Mesodermal cell (in vitro differentiated cells): ENCODE measurements around the gene MACROD2.

Source experiments
- H3K27ac ChIP-seq: 2 replicates; pipeline ENCODE4 v1.7.0; 2013; ENCODE audit warnings: mild to moderate bottlenecking, low read depth, low read length, moderate library complexity; ENCODE audit not compliant: severe bottlenecking
- H3K36me3 ChIP-seq: 2 replicates; pipeline ENCODE4 v1.7.1; 2013; ENCODE audit warnings: mild to moderate bottlenecking, low read length, moderate library complexity; ENCODE audit not compliant: control insufficient read depth, insufficient read depth
- H3K4me1 ChIP-seq: one replicate; pipeline ENCODE4 v1.7.1; 2013; ENCODE audit warnings: mild to moderate bottlenecking, low read length; ENCODE audit not compliant: insufficient read depth, control insufficient read depth, poor library complexity, severe bottlenecking
- H3K4me3 ChIP-seq: 2 replicates; pipeline ENCODE4 v1.7.0; 2013; ENCODE audit warnings: low read length, control low read depth, mild to moderate bottlenecking; ENCODE audit not compliant: insufficient read depth, poor library complexity, severe bottlenecking; ENCODE audit errors: extremely low read depth
- H3K9me3 ChIP-seq: 2 replicates; pipeline ENCODE4 v1.7.1; 2013; ENCODE audit warnings: mild to moderate bottlenecking, low read length, moderate library complexity; ENCODE audit not compliant: control insufficient read depth
- WGBS, 2 experiments: methylation state at CpG; one replicate each; pipeline ENCODE4 v1.1.5; 2013; ENCODE audit warnings: missing lambda C conversion rate in 2 of 2; ENCODE audit not compliant: insufficient coverage in 2 of 2; 5-methylcytosine and 5-hydroxymethylcytosine counted together

The MACROD2 gene

GRCh38 chr20:15565786-15566185 lies 1570.5 kb downstream of the MACROD2 start:
- no CpG with 5 or more reads among the region's 2 CpGs for WGBS, 2 experiments
- Histone ChIP-seq H3K4me3 (no peak overlapping the region), H3K4me1 (no peaks in the 10 kb centered on the region), H3K9me3 (no peaks in the 10 kb centered on the region), H3K36me3 (no peaks in the 10 kb centered on the region), H3K27ac (no peak overlapping the region)

- 100% methylated on average over 1 of the region's 4 CpGs; no CpG with 5 or more reads in 1 of the 2 experiments for WGBS, 2 experiments
- no peaks in the 10 kb centered on the region for H3K9me3 ChIP-seq
- no peak overlapping the region for H3K4me3 ChIP-seq
- no peak overlapping the region for H3K27ac ChIP-seq
- no peaks in the 10 kb centered on the region for H3K4me1 ChIP-seq
- no peaks in the 10 kb centered on the region for H3K36me3 ChIP-seq
Measured at GRCh38 chr20:15567219-15567618, 1571.9 kb downstream of the MACROD2 start.

GRCh38 chr20:15570156-15570555 lies 1574.8 kb downstream of the MACROD2 start:
- H3K4me3 ChIP-seq = no peak overlapping the region
- 90 to 100% methylated on average over 2 to 4 of the region's 4 CpGs for WGBS, 2 experiments
- H3K36me3 ChIP-seq = no peaks in the 10 kb centered on the region
- no peaks in the 10 kb centered on the region for H3K4me1 ChIP-seq
- no peak overlapping the region for H3K27ac ChIP-seq
- no peaks in the 10 kb centered on the region for H3K9me3 ChIP-seq

- H3K27ac ChIP-seq = no peak overlapping the region
- no peak overlapping the region for H3K4me3 ChIP-seq
- no peaks in the 10 kb centered on the region for H3K36me3 ChIP-seq
- no peaks in the 10 kb centered on the region for H3K4me1 ChIP-seq
- H3K9me3 ChIP-seq = no peaks in the 10 kb centered on the region
Measured at GRCh38 chr20:15571056-15571455, 1575.7 kb downstream of the MACROD2 start.

GRCh38 chr20:15575255-15575654 lies 1579.9 kb downstream of the MACROD2 start:
- no peak overlapping the region for H3K4me3 ChIP-seq
- H3K9me3 ChIP-seq = no peaks in the 10 kb centered on the region
- WGBS, 2 experiments = no CpG with 5 or more reads among the region's 1 CpG
- H3K36me3 ChIP-seq = no peaks in the 10 kb centered on the region
- H3K27ac ChIP-seq = no peak overlapping the region
- no peaks in the 10 kb centered on the region for H3K4me1 ChIP-seq

GRCh38 chr20:15576411-15576810 lies 1581.1 kb downstream of the MACROD2 start:
- Histone ChIP-seq H3K9me3 (no peaks in the 10 kb centered on the region), H3K4me1 (no peaks in the 10 kb centered on the region), H3K4me3 (no peak overlapping the region), H3K36me3 (no peaks in the 10 kb centered on the region), H3K27ac (no peak overlapping the region)

- Histone ChIP-seq H3K27ac (no peak overlapping the region), H3K4me3 (no peak overlapping the region), H3K36me3 (no peaks in the 10 kb centered on the region), H3K4me1 (no peaks in the 10 kb centered on the region), H3K9me3 (no peaks in the 10 kb centered on the region)
- WGBS, 2 experiments = 80% methylated on average over 1 of the region's 3 CpGs; no CpG with 5 or more reads in 1 of the 2 experiments
Measured at GRCh38 chr20:15578113-15578512, 1582.8 kb downstream of the MACROD2 start.

GRCh38 chr20:15579688-15580087 lies 1584.4 kb downstream of the MACROD2 start:
- Histone ChIP-seq H3K4me3 (no peak overlapping the region), H3K9me3 (no peaks in the 10 kb centered on the region), H3K4me1 (no peaks in the 10 kb centered on the region), H3K27ac (no peak overlapping the region), H3K36me3 (no peaks in the 10 kb centered on the region)
- 100% methylated on average over 1 of the region's 2 CpGs; no CpG with 5 or more reads in 1 of the 2 experiments for WGBS, 2 experiments

- no peak overlapping the region for H3K4me3 ChIP-seq
- no peaks in the 10 kb centered on the region for H3K4me1 ChIP-seq
- no peak overlapping the region for H3K27ac ChIP-seq
- H3K36me3 ChIP-seq = no peaks in the 10 kb centered on the region
- WGBS, 2 experiments = 93% methylated on average over 3 of the region's 5 CpGs; no CpG with 5 or more reads in 1 of the 2 experiments
- no peaks in the 10 kb centered on the region for H3K9me3 ChIP-seq
Measured at GRCh38 chr20:15582146-15582760, 1586.9 kb downstream of the MACROD2 start.

GRCh38 chr20:15584507-15584906 lies 1589.2 kb downstream of the MACROD2 start:
- Histone ChIP-seq H3K27ac (no peak overlapping the region), H3K36me3 (no peaks in the 10 kb centered on the region), H3K9me3 (no peaks in the 10 kb centered on the region), H3K4me1 (no peaks in the 10 kb centered on the region), H3K4me3 (no peak overlapping the region)
- 92 to 100% methylated on average over 3 to 6 of the region's 6 CpGs for WGBS, 2 experiments

- Histone ChIP-seq H3K36me3 (no peaks in the 10 kb centered on the region), H3K4me3 (no peak overlapping the region), H3K9me3 (no peaks in the 10 kb centered on the region), H3K4me1 (no peaks in the 10 kb centered on the region), H3K27ac (no peak overlapping the region)
- WGBS, 2 experiments = 82% methylated on average over 2 of the region's 4 CpGs; no CpG with 5 or more reads in 1 of the 2 experiments
Measured at GRCh38 chr20:15593081-15593480, 1597.8 kb downstream of the MACROD2 start.
